MM.1S (cell line): Measurements from ENCODE around the gene PAXX.

Experiments used
- EZH2 ChIP-seq: fragments of 300-600 bp; sonication (generic); optimal IDR thresholded peaks from 2 replicates; pipeline ENCODE3; 2017; ENCODE audit warnings: low read depth, mild to moderate bottlenecking, antibody characterized with exemption, low read length, mixed read lengths
- TF ChIP-seq, protein P1 (sequence below): fragments of 300-600 bp; sonication (generic); IDR thresholded peaks from 2 replicates; pipeline ENCODE4 v1.5.1; 2016; ENCODE audit warnings: antibody characterized with exemption, low read length, mixed read lengths

DNA sequence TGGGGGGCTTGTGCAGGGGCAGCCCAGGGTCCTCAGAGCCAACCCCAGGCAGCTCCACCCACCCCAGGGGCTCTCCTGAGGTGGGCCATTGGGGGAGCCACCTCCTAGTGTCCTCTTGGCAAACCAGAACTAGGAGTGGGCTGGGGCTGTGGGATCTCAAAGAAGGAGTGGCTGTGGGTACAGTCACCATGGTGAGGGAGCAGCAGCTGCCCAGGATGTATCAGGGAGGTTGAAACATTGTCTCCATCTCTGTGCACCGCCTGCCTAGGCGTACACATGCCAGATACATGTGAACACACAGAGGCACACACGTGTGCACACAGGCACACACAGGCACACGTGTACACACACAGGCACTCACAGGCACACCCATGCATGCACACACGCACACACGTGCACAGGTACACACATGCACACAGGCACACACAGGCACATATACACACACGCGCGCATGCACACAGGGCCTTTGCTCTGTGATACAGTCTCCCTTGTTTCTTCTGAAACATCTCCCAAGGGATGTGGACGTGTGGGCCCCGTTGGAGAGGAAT, 29.4 kb upstream of the PAXX start:
- TF ChIP-seq, protein P1, sequence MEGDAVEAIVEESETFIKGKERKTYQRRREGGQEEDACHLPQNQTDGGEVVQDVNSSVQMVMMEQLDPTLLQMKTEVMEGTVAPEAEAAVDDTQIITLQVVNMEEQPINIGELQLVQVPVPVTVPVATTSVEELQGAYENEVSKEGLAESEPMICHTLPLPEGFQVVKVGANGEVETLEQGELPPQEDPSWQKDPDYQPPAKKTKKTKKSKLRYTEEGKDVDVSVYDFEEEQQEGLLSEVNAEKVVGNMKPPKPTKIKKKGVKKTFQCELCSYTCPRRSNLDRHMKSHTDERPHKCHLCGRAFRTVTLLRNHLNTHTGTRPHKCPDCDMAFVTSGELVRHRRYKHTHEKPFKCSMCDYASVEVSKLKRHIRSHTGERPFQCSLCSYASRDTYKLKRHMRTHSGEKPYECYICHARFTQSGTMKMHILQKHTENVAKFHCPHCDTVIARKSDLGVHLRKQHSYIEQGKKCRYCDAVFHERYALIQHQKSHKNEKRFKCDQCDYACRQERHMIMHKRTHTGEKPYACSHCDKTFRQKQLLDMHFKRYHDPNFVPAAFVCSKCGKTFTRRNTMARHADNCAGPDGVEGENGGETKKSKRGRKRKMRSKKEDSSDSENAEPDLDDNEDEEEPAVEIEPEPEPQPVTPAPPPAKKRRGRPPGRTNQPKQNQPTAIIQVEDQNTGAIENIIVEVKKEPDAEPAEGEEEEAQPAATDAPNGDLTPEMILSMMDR, result no peak
- TF ChIP-seq EZH2, result no peak
